HG03097 (cell line): ENCODE results near the gene SEMA4B.
"Not testable (repeated sequence)": the region's sequence is repeated elsewhere in the genome, so short reads cannot be mapped to it uniquely, and the experiment has no call there.

Experiments used
- ATAC-seq: cut with Tn5 transposase; IDR thresholded peaks from one replicate; pipeline ENCODE4 v1.9.1; 2021; ENCODE audit not compliant: unreplicated experiment, low FRiP score

SEMA4B gene

GRCh38 chr15:90178468-90179435 lies 22.4 kb upstream of the SEMA4B start:
- ATAC-seq, result no peak

- no peak for ATAC-seq
Measured at GRCh38 chr15:90181776-90182175, 19.4 kb upstream of the SEMA4B start.

GRCh38 chr15:90184119-90184785 lies 16.9 kb upstream of the SEMA4B start:
- ATAC-seq, result peak; percentile 19

- ATAC-seq, result peak; percentile 59
Measured at GRCh38 chr15:90184786-90185704, 16.1 kb upstream of the SEMA4B start.

- ATAC-seq, result no peak
Measured at GRCh38 chr15:90187257-90187868, 13.8 kb upstream of the SEMA4B start.

- not testable (repeated sequence) for ATAC-seq
Measured at GRCh38 chr15:90188065-90188464, 13.1 kb upstream of the SEMA4B start.

GRCh38 chr15:90188914-90189748 lies 12.0 kb upstream of the SEMA4B start:
- ATAC-seq, result no peak

- ATAC-seq, result no peak
Measured at GRCh38 chr15:90189781-90190467, 11.2 kb upstream of the SEMA4B start.

- no peak for ATAC-seq
Measured at GRCh38 chr15:90190606-90191343, 10.4 kb upstream of the SEMA4B start.

- no peak for ATAC-seq
Measured at GRCh38 chr15:90191344-90191687, 9.8 kb upstream of the SEMA4B start.

- ATAC-seq, result peak; percentile 65
Measured at GRCh38 chr15:90191794-90192509, 9.2 kb upstream of the SEMA4B start.

GRCh38 chr15:90192961-90193786 lies 8.0 kb upstream of the SEMA4B start:
- no peak for ATAC-seq

- ATAC-seq, result no peak
Measured at GRCh38 chr15:90194655-90195054, 6.5 kb upstream of the SEMA4B start.

GRCh38 chr15:90200534-90201129 lies 498 bp upstream of the SEMA4B start:
- ATAC-seq, result no peak

GRCh38 chr15:90201944-90202375 lies 830 bp downstream of the SEMA4B start:
- no peak for ATAC-seq

GRCh38 chr15:90202929-90203328 lies 1.8 kb downstream of the SEMA4B start:
- no peak for ATAC-seq
